Neural cell (in vitro differentiated cells): ENCODE measurements around the gene LARP1. TPM values are rescaled to one million over a fixed set of nuclear protein-coding genes. Genes with fewer than 3 reads are reported as not detected.

Source experiments
- H2AFZ ChIP-seq: fragments of 200-600, 300-800 bp; sonication (generic), shearing (Covaris generic); 2 replicates; pipeline ENCODE4 v1.6.0; 2014; ENCODE audit warnings: low read depth, mild to moderate bottlenecking, antibody characterized with exemption, low read length, moderate library complexity
- H3F3A ChIP-seq: fragments of 200-600 bp; shearing (Covaris generic); 2 replicates; pipeline ENCODE4 v1.6.1; 2016; ENCODE audit warnings: mild to moderate bottlenecking, moderate library complexity, mixed read lengths, antibody characterized with exemption, low read length; ENCODE audit not compliant: insufficient read depth, poor library complexity, severe bottlenecking
- H3K27ac ChIP-seq: fragments of 200-600, 300-800 bp; sonication (generic), shearing (Covaris generic); 2 replicates; pipeline ENCODE4 v1.5.1; 2014; ENCODE audit warnings: mild to moderate bottlenecking, low read length, moderate library complexity
- H3K27me3 ChIP-seq: fragments of 300-800, 200-600 bp; sonication (generic), shearing (Covaris generic); 2 replicates; pipeline ENCODE4 v1.6.0; 2014; ENCODE audit warnings: mild to moderate bottlenecking, low read depth, low read length, moderate library complexity; ENCODE audit not compliant: insufficient read depth
- H3K36me3 ChIP-seq: fragments of 300-800, 200-600 bp; sonication (generic), shearing (Covaris generic); 2 replicates; pipeline ENCODE4 v1.5.1; 2014; ENCODE audit warnings: mild to moderate bottlenecking, antibody characterized with exemption, low read length, moderate library complexity; ENCODE audit not compliant: insufficient read depth
- H3K4me2 ChIP-seq: fragments of 300-800, 200-600 bp; sonication (generic), shearing (Covaris generic); 2 replicates; pipeline ENCODE4 v1.6.0; 2014; ENCODE audit warnings: mild to moderate bottlenecking, low read length
- H3K4me3 ChIP-seq: fragments of 300-800, 200-600 bp; sonication (generic), shearing (Covaris generic); 2 replicates; pipeline ENCODE4 v1.5.1; 2014; ENCODE audit warnings: mild to moderate bottlenecking, low read length, moderate library complexity
- H3K79me2 ChIP-seq: fragments of 200-600 bp; shearing (Covaris generic); replicated peaks from 2 replicates; pipeline ENCODE4 v1.6.0; 2014; ENCODE audit warnings: mild to moderate bottlenecking, low read length, moderate library complexity; ENCODE audit not compliant: insufficient read depth
- H3K9ac ChIP-seq: fragments of 300-800, 200-600 bp; sonication (generic), shearing (Covaris generic); 2 replicates; pipeline ENCODE4 v1.6.1; 2016; ENCODE audit warnings: mild to moderate bottlenecking, low read length, mixed read lengths
- H3K9me2 ChIP-seq: fragments of 200-600 bp; shearing (Covaris generic); 2 replicates; pipeline ENCODE4 v1.6.1; 2016; ENCODE audit warnings: mild to moderate bottlenecking, low read length, mixed read lengths; ENCODE audit not compliant: insufficient read depth
- H3K9me3 ChIP-seq: fragments of 200-600, 300-800 bp; sonication (generic), shearing (Covaris generic); 2 replicates; pipeline ENCODE4 v1.6.1; 2016; ENCODE audit warnings: mild to moderate bottlenecking, mixed run types, low read length, moderate library complexity, mixed read lengths
- H4K20me1 ChIP-seq: fragments of 200-600 bp; shearing (Covaris generic); 2 replicates; pipeline ENCODE4 v1.6.1; 2016; ENCODE audit warnings: mild to moderate bottlenecking, mixed run types; ENCODE audit not compliant: insufficient read depth
- EP300 ChIP-seq: fragments of 450-650 bp; conservative IDR thresholded peaks from 2 replicates; pipeline ENCODE4 v1.6.1; 2014; ENCODE audit warnings: antibody characterized with exemption, mild to moderate bottlenecking, moderate library complexity; ENCODE audit not compliant: poor library complexity, severe bottlenecking
- EZH2 ChIP-seq: fragments of 200-600, 300-800 bp; shearing (Covaris generic), sonication (generic); IDR thresholded peaks from 2 replicates; pipeline ENCODE4 v1.6.1; 2014; ENCODE audit warnings: antibody characterized with exemption, low read length, borderline replicate concordance, mild to moderate bottlenecking; ENCODE audit not compliant: insufficient read depth, poor library complexity, severe bottlenecking
- MXI1 ChIP-seq: fragments of 450-650 bp; conservative IDR thresholded peaks from 2 replicates; pipeline ENCODE4 v1.6.1; 2014; ENCODE audit warnings: antibody characterized with exemption, mild to moderate bottlenecking; ENCODE audit not compliant: poor library complexity, severe bottlenecking
- POLR2AphosphoS5 ChIP-seq: IDR thresholded peaks from 2 replicates; pipeline ENCODE4 v1.6.1; 2012
- RAD21 ChIP-seq: fragments of 450-650 bp; conservative IDR thresholded peaks from 2 replicates; pipeline ENCODE4 v1.6.1; 2014; ENCODE audit warnings: antibody characterized with exemption, mild to moderate bottlenecking, moderate library complexity
- SMC3 ChIP-seq: fragments of 450-650 bp; conservative IDR thresholded peaks from 2 replicates; pipeline ENCODE4 v1.6.1; 2014; ENCODE audit warnings: antibody characterized with exemption, mild to moderate bottlenecking, moderate library complexity; ENCODE audit not compliant: poor library complexity
- TAF1 ChIP-seq: IDR thresholded peaks from 2 replicates; pipeline ENCODE4 v1.6.1; 2012; ENCODE audit warnings: low read depth
- polyA plus RNA-seq: library from polyadenylated mRNA; depleted of rRNA; stranded (reverse); fragments of >200 nt; gene quantifications from 2 replicates; pipeline ENCODE4 v1.2.3, GENCODE V29; 2014
- TF ChIP-seq, protein P1 (sequence below): IDR thresholded peaks from 2 replicates; pipeline ENCODE4 v1.6.1; 2012; ENCODE audit warnings: borderline replicate concordance
- TF ChIP-seq, protein P2 (sequence below): fragments of 450-650 bp; IDR thresholded peaks from 2 replicates; pipeline ENCODE4 v1.5.1; 2014; ENCODE audit warnings: antibody characterized with exemption, mild to moderate bottlenecking, moderate library complexity; ENCODE audit not compliant: poor library complexity, severe bottlenecking

Gene LARP1
- polyA plus RNA-seq, 1 donor from 2014 or later, result 36.1 TPM

DNA sequence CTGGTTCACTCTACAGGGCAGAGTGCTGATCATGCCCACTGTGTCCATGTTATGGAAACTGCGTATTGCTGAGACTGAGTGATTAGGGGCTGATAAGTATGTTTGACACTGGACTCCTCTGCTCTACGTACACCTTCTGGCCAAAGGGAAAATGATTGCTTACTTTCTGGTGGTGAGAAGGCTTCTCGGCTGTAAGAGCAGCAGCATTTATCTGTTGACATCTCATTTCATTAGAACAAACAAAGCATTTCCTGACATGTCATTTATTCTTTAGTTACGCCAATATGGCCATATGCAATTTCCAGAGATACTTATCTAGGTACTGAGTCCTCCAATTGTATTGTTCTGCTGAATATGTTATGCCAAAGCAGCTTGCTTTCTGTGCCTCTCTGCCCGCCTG, 89.6 kb downstream of the LARP1 start:
- H4K20me1 ChIP-seq, result no peaks in the 10 kb centered on the region
- H3K9ac ChIP-seq, result no peak overlapping the region
- H3K79me2 ChIP-seq, result no peaks in the 10 kb centered on the region
- H3K4me3 ChIP-seq, result no peak overlapping the region
- no peaks in the 10 kb centered on the region for H3K27me3 ChIP-seq
- H2AFZ ChIP-seq, result no peak overlapping the region
- no peaks in the 10 kb centered on the region for H3K36me3 ChIP-seq
- no peak overlapping the region for H3K4me2 ChIP-seq
- no peaks in the 10 kb centered on the region for H3F3A ChIP-seq
- no peak overlapping the region for H3K27ac ChIP-seq
- H3K9me2 ChIP-seq, result no peaks in the 10 kb centered on the region
- TF ChIP-seq TAF1, result no peak
- TF ChIP-seq MXI1, result no peak
- no peak for TF ChIP-seq RAD21
- TF ChIP-seq SMC3, result no peak
- no peak for TF ChIP-seq EZH2
- TF ChIP-seq, protein P1, sequence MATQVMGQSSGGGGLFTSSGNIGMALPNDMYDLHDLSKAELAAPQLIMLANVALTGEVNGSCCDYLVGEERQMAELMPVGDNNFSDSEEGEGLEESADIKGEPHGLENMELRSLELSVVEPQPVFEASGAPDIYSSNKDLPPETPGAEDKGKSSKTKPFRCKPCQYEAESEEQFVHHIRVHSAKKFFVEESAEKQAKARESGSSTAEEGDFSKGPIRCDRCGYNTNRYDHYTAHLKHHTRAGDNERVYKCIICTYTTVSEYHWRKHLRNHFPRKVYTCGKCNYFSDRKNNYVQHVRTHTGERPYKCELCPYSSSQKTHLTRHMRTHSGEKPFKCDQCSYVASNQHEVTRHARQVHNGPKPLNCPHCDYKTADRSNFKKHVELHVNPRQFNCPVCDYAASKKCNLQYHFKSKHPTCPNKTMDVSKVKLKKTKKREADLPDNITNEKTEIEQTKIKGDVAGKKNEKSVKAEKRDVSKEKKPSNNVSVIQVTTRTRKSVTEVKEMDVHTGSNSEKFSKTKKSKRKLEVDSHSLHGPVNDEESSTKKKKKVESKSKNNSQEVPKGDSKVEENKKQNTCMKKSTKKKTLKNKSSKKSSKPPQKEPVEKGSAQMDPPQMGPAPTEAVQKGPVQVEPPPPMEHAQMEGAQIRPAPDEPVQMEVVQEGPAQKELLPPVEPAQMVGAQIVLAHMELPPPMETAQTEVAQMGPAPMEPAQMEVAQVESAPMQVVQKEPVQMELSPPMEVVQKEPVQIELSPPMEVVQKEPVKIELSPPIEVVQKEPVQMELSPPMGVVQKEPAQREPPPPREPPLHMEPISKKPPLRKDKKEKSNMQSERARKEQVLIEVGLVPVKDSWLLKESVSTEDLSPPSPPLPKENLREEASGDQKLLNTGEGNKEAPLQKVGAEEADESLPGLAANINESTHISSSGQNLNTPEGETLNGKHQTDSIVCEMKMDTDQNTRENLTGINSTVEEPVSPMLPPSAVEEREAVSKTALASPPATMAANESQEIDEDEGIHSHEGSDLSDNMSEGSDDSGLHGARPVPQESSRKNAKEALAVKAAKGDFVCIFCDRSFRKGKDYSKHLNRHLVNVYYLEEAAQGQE, result no peak
- TF ChIP-seq, protein P2, sequence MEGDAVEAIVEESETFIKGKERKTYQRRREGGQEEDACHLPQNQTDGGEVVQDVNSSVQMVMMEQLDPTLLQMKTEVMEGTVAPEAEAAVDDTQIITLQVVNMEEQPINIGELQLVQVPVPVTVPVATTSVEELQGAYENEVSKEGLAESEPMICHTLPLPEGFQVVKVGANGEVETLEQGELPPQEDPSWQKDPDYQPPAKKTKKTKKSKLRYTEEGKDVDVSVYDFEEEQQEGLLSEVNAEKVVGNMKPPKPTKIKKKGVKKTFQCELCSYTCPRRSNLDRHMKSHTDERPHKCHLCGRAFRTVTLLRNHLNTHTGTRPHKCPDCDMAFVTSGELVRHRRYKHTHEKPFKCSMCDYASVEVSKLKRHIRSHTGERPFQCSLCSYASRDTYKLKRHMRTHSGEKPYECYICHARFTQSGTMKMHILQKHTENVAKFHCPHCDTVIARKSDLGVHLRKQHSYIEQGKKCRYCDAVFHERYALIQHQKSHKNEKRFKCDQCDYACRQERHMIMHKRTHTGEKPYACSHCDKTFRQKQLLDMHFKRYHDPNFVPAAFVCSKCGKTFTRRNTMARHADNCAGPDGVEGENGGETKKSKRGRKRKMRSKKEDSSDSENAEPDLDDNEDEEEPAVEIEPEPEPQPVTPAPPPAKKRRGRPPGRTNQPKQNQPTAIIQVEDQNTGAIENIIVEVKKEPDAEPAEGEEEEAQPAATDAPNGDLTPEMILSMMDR, result no peak
- no peak for TF ChIP-seq EP300
- no peak for TF ChIP-seq POLR2AphosphoS5
- no peaks in the 10 kb centered on the region for H3K9me3 ChIP-seq

DNA sequence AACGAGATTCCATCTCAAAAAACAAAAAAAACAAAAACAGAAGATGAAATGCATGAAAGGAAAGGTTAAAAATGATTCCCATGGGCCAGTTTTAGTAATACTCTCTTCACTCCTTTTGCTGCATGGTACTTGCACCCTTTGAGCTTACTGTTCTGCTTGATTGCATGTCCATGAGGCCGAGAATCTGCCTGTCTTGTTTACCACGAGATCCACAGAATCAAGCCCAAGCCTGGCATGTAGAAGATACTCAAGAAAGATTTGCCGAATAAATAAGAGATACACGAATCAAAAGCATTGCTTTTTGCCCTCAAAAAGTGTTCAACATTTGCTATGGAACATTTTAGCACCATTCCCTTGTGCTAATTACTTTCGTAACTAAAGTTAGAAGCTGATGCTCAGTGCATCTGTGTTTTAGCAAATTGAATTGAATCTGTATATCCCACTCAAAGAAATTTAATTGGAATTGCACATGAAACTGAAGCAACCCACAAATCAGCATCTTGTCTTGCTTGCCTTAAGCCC, 94.1 kb downstream of the LARP1 start:
- Histone ChIP-seq H4K20me1 (no peaks in the 10 kb centered on the region), H3K4me2 (no peak overlapping the region), H3F3A (no peaks in the 10 kb centered on the region), H2AFZ (no peak overlapping the region), H3K4me3 (no peak overlapping the region), H3K79me2 (no peaks in the 10 kb centered on the region), H3K27me3 (no peaks in the 10 kb centered on the region), H3K9ac (no peak overlapping the region), H3K36me3 (no peaks in the 10 kb centered on the region), H3K27ac (no peak overlapping the region), H3K9me2 (no peaks in the 10 kb centered on the region), H3K9me3 (no peaks in the 10 kb centered on the region)
- TF ChIP-seq RAD21 (no peak), POLR2AphosphoS5 (no peak), SMC3 (no peak), EZH2 (no peak), EP300 (no peak), TAF1 (no peak), MXI1 (no peak)
- TF ChIP-seq, protein P1, result no peak
- TF ChIP-seq, protein P2, result no peak
